ENCODE data around the gene SCARF1. TPM values are rescaled to one million over a fixed set of nuclear protein-coding genes. Genes with fewer than 3 reads are reported as not detected.

Gene SCARF1, protein sequence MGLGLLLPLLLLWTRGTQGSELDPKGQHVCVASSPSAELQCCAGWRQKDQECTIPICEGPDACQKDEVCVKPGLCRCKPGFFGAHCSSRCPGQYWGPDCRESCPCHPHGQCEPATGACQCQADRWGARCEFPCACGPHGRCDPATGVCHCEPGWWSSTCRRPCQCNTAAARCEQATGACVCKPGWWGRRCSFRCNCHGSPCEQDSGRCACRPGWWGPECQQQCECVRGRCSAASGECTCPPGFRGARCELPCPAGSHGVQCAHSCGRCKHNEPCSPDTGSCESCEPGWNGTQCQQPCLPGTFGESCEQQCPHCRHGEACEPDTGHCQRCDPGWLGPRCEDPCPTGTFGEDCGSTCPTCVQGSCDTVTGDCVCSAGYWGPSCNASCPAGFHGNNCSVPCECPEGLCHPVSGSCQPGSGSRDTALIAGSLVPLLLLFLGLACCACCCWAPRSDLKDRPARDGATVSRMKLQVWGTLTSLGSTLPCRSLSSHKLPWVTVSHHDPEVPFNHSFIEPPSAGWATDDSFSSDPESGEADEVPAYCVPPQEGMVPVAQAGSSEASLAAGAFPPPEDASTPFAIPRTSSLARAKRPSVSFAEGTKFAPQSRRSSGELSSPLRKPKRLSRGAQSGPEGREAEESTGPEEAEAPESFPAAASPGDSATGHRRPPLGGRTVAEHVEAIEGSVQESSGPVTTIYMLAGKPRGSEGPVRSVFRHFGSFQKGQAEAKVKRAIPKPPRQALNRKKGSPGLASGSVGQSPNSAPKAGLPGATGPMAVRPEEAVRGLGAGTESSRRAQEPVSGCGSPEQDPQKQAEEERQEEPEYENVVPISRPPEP
- total RNA-seq = 102 and 105 TPM in 2 replicates

DNA sequence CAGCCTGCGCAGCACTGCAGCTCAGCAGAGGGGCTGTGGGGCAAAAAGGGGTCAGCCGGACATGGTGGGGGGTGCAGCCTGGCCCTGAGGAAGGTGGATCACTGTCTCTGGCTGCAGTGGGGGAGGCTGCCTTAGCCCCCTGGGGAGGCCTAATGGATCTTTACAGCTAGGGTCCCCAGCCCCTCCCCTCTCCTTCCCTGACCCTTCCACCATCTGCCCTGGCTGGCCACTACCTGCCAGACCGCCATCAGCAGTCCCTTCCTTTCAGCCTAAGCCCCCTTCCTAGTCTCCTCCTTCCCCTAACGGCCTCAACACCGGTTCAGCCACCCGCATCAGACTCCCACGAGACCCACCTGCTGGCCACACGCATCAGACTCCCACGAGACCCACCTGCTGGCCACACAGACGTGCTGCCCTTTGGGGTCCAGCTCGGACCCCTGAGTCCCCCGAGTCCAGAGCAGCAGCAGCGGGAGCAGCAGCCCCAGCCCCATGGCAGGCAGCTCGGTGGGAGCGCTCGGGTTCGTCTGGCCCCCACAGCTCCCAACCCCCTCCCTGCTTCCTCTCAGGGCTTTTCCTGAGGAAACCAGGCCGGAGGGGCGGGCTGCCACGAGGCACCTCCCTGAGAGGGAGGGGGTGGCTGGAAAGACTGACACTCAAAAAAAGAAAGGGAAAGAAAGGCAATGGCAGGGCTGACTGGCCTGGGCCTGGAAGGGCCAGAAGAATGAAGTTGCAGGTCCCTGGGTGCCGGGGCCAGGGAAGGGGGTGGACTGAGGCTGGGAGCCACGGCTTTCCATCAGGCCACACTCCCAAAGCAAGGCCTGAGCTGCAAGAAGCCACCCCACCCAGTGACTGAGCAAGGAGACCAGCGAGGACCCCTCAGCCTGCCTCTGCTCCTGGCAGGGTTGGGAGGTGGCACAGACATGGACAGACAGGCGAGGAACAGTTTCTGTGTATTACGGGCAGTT, at the start of gene SCARF1:
SCARF1 (minus strand) TSS at position 526 of the 965 bp plus-strand sequence; CDS start at position 491, 35 bp downstream.

GRCh38 chr17:1684378-1685189, 39.1 kb upstream of the SCARF1 start, which contains the start of gene PRPF8:
Gene PRPF8, minus strand, starts transcription at chr17:1684867. Its CDS starts 296 bp downstream, at chr17:1684571.

GRCh38 chr17:1649844-1650501, 4.4 kb upstream of the SCARF1 start, which contains the start of gene RILP:
Gene RILP, minus strand, starts transcription at chr17:1649866. Its CDS starts 62 bp downstream, at chr17:1649804.

GRCh38 chr17:1627982-1628855, 17.3 kb downstream of the SCARF1 start, which contains the start of gene SLC43A2:
Gene SLC43A2, minus strand, starts transcription at chr17:1628834. Its CDS starts 960 bp downstream, at chr17:1627874.

Other genes starting within 250 kb of the SCARF1 start
- 1,002 and 1,183 TPM in 2 replicates for gene YWHAE, start 245.5 kb downstream of the SCARF1 start, total RNA-seq
- gene CRK, start 189.5 kb downstream of the SCARF1 start, total RNA-seq = 86.4 and 90.3 TPM in 2 replicates
- gene MYO1C, start 153.0 kb downstream of the SCARF1 start, total RNA-seq = 211 and 226 TPM in 2 replicates
- gene INPP5K, start 129.1 kb downstream of the SCARF1 start, total RNA-seq = 59.1 and 71.8 TPM in 2 replicates
- 29.2 and 30.8 TPM in 2 replicates for gene PITPNA, start 82.9 kb downstream of the SCARF1 start, total RNA-seq
- gene SLC43A2, start 16.9 kb downstream of the SCARF1 start, total RNA-seq = 22.9 and 23.8 TPM in 2 replicates
- gene RILP, start 4.1 kb upstream of the SCARF1 start, total RNA-seq = 26.1 and 31.9 TPM in 2 replicates
- gene PRPF8, start 39.1 kb upstream of the SCARF1 start, total RNA-seq = 169 and 209 TPM in 2 replicates
- 0.33 and 0.94 TPM in 2 replicates for gene TLCD2, start 64.6 kb upstream of the SCARF1 start, total RNA-seq
- gene WDR81, start 79.0 kb upstream of the SCARF1 start, total RNA-seq = 26.2 and 26.4 TPM in 2 replicates
- 0.13 and 0.15 TPM in 2 replicates for gene SERPINF2, start 97.1 kb upstream of the SCARF1 start, total RNA-seq
- gene SERPINF1, start 116.3 kb upstream of the SCARF1 start, total RNA-seq = 0.44 TPM in 1 of 2 replicates, not detected in the other
- gene SMYD4, start 184.2 kb upstream of the SCARF1 start, total RNA-seq = 5.4 and 5.7 TPM in 2 replicates
- gene RPA1, start 184.3 kb upstream of the SCARF1 start, total RNA-seq = 36.0 and 46.5 TPM in 2 replicates

All from mammary microvascular endothelial cell (primary cell).